CD4-positive, alpha-beta T cell (primary cell): ENCODE measurements around the gene NRG4. TPM values are rescaled to one million over a fixed set of nuclear protein-coding genes. Genes with fewer than 3 reads are reported as not detected.

ENCODE experiments used
- ATAC-seq: fragments of 200-7000 bp; cut with Tn5 transposase; one replicate; pipeline ENCODE4 v1.10.0; 2022; ENCODE audit warnings: mild to moderate bottlenecking; ENCODE audit not compliant: poor library complexity
- CTCF ChIA-PET: fragments of 350-600 bp; sonication (Branson Sonifier 250); formaldehyde crosslinking; loops from one replicate; lab custom pipeline; 2021; ENCODE audit warnings: antibody characterized with exemption, inconsistent platforms; lab: Charles Lee
- POLR2A ChIA-PET: fragments of 350-600 bp; sonication (Branson Sonifier 250); formaldehyde crosslinking; loops from one replicate; lab custom pipeline; 2021; ENCODE audit warnings: antibody characterized with exemption, inconsistent platforms; lab: Charles Lee
- DNase-seq, 14 experiments: peaks; one replicate each; pipeline ENCODE4 v3.0.0-alpha.2; 2013 to 2020; ENCODE audit warnings: mixed read lengths in 2 of 14
- H3K27ac ChIP-seq, 2 donors: one replicate each; pipeline versions ENCODE4 v1.5.1 to v1.7.0; 2013; ENCODE audit warnings: low read length in 2 of 2, low read depth in 1 of 2, mild to moderate bottlenecking in 1 of 2
- H3K27me3 ChIP-seq, 2 experiments: 1 replicate in 1 of 2; 2 replicates in 1 of 2; pipeline versions ENCODE4 v1.6.1 to v1.7.0; 2013; ENCODE audit warnings: low read length in 2 of 2, control low read depth in 1 of 2, mild to moderate bottlenecking in 1 of 2, moderate library complexity in 1 of 2; ENCODE audit not compliant: insufficient read depth in 2 of 2, control insufficient read depth in 1 of 2
- H3K36me3 ChIP-seq: one replicate; pipeline ENCODE4 v1.6.1; 2013; ENCODE audit warnings: low read length, control low read depth; ENCODE audit not compliant: insufficient read depth
- H3K4me1 ChIP-seq: one replicate; pipeline ENCODE4 v1.6.1; 2013; ENCODE audit warnings: low read length, control low read depth; ENCODE audit not compliant: insufficient read depth
- H3K4me3 ChIP-seq: one replicate; pipeline ENCODE4 v1.5.1; 2013; ENCODE audit warnings: mild to moderate bottlenecking, low read length, moderate library complexity
- H3K9me3 ChIP-seq, 2 experiments: 1 replicate in 1 of 2; 2 replicates in 1 of 2; pipeline versions ENCODE4 v1.6.1 to v1.7.0; 2013; ENCODE audit warnings: low read length in 2 of 2, mild to moderate bottlenecking in 2 of 2, control low read depth in 1 of 2, moderate library complexity in 1 of 2; ENCODE audit not compliant: control insufficient read depth in 1 of 2, insufficient read depth in 1 of 2
- H3K27ac Mint-ChIP-seq: one replicate; pipeline ENCODE4 v1.8.0; 2020; ENCODE audit warnings: mixed read lengths
- H3K27me3 Mint-ChIP-seq: one replicate; pipeline ENCODE4 v1.8.0; 2021; ENCODE audit warnings: mixed read lengths
- H3K36me3 Mint-ChIP-seq: one replicate; pipeline ENCODE4 v1.8.0; 2021; ENCODE audit warnings: low read depth, mixed read lengths
- H3K4me1 Mint-ChIP-seq: one replicate; pipeline ENCODE4 v1.8.0; 2021; ENCODE audit warnings: low read depth, mixed read lengths
- H3K4me3 Mint-ChIP-seq: one replicate; pipeline ENCODE4 v1.8.0; 2020; ENCODE audit warnings: mild to moderate bottlenecking, mixed read lengths
- H3K9me3 Mint-ChIP-seq: one replicate; pipeline ENCODE4 v1.8.0; 2020; ENCODE audit warnings: mixed read lengths
- CTCF ChIP-seq: fragments of 200-600 bp; IDR thresholded peaks from one replicate; pipeline ENCODE4 v1.8.0; 2022; ENCODE audit warnings: antibody characterized with exemption, mild to moderate bottlenecking
- intact Hi-C, 2 experiments: fragments of 100-400 bp; cut with DNase I in 1 of 2; cut with micrococcal nuclease in 1 of 2; formaldehyde crosslinking; loops; one replicate each; pipeline versions ENCODE4 v1.15.1 to v1.9.0; 2023 to 2025; cut with DNase I, micrococcal nuclease
- polyA plus RNA-seq, 2 donors: library from polyadenylated mRNA; unstranded; fragments of 120-200 nt; gene quantifications; one replicate each; pipeline ENCODE4 v1.2.1, GENCODE V29; 2013
- total RNA-seq, 174 experiments: library from RNA in 2 of 174; stranded (reverse) in 2 of 174; gene quantifications; one replicate each; pipeline ENCODE4 v1.2.3 and lab custom pipeline; 2021 to 2026

The NRG4 gene
- total RNA-seq (not detected), total RNA-seq (lab: John Stamatoyannopoulos, UW) (0 to 0.61 (median 0) reads per million in 172 experiments)
- 0.83 TPM for polyA plus RNA-seq (2013, experiment 1 of 2)
- polyA plus RNA-seq (2013, experiment 2 of 2): 0.45 TPM

GRCh38 chr15:76011627-76012551 is at the start of gene NRG4:
Gene NRG4 (minus strand): TSS chr15:76012424. CDS start chr15:76011230, 1,194 bp downstream.
- Histone ChIP-seq H3K36me3 (no peaks in the 10 kb centered on the region), H3K27ac (no peak within 1 kb of the TSS), H3K9me3 (no peaks in the 10 kb centered on the region), H3K4me1 (no peaks in the 10 kb centered on the region), H3K4me3 (no peak within 1 kb of the TSS), H3K27me3 (peaks cover 0 to 14% of the 10 kb centered on the region in 2 experiments)
- ATAC-seq (no peak), DNase-seq (no peak)
- H3K27ac Mint-ChIP-seq: no peak within 1 kb of the TSS
- CTCF ChIA-PET: no interaction called here
- H3K9me3 Mint-ChIP-seq: peaks cover 8% of the 10 kb centered on the region
- peaks cover 4% of the 10 kb centered on the region for H3K4me1 Mint-ChIP-seq
- intact Hi-C loops: no loop called here
- H3K4me3 Mint-ChIP-seq: no peak within 1 kb of the TSS
- no peak for TF ChIP-seq CTCF
- no peaks in the 10 kb centered on the region for H3K36me3 Mint-ChIP-seq
- POLR2A ChIA-PET: no interaction called here
- peaks cover 52% of the 10 kb centered on the region for H3K27me3 Mint-ChIP-seq

DNA sequence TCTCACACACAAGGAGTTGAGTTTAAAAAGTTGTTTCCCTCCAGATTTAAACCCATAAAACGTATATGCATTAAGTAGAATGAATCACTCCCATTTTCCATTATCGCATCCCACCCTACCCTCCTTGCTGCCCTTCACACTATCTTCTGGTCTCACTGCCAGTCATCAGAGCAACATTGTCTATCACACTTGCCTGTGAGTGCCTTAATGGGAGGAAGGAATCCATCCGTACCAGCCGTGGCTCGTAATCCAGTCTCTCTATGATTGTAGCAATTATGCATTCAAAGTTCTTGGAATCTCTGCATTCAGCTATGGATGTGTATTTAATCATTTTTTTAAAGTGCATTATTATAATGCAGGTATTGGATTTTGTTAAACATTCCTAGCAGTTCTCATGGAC is 49.5 kb upstream of the NRG4 start:
- DNase-seq (no peak), ATAC-seq (no peak)
- H3K4me3 Mint-ChIP-seq: peak overlapping the region; percentile 21
- POLR2A ChIA-PET: no interaction called here
- Histone ChIP-seq H3K4me3 (no peak overlapping the region), H3K27ac (no peak overlapping the region), H3K36me3 (no peaks in the 10 kb centered on the region), H3K9me3 (peaks cover 0 to 6% of the 10 kb centered on the region in 2 experiments), H3K4me1 (peaks cover 27% of the 10 kb centered on the region), H3K27me3 (peaks cover 33 to 56% of the 10 kb centered on the region in 2 experiments)
- H3K9me3 Mint-ChIP-seq: no peaks in the 10 kb centered on the region
- peaks cover 34% of the 10 kb centered on the region for H3K4me1 Mint-ChIP-seq
- intact Hi-C loops: no loop called here
- no peak for TF ChIP-seq CTCF
- no peak overlapping the region for H3K27ac Mint-ChIP-seq
- H3K27me3 Mint-ChIP-seq: peaks cover 78% of the 10 kb centered on the region
- no peaks in the 10 kb centered on the region for H3K36me3 Mint-ChIP-seq
- CTCF ChIA-PET: interaction anchor here (1.4 kb wide), 1 partner anchor 78 kb away, joined by 4 read pairs; no protein-coding TSS in a partner anchor

DNA sequence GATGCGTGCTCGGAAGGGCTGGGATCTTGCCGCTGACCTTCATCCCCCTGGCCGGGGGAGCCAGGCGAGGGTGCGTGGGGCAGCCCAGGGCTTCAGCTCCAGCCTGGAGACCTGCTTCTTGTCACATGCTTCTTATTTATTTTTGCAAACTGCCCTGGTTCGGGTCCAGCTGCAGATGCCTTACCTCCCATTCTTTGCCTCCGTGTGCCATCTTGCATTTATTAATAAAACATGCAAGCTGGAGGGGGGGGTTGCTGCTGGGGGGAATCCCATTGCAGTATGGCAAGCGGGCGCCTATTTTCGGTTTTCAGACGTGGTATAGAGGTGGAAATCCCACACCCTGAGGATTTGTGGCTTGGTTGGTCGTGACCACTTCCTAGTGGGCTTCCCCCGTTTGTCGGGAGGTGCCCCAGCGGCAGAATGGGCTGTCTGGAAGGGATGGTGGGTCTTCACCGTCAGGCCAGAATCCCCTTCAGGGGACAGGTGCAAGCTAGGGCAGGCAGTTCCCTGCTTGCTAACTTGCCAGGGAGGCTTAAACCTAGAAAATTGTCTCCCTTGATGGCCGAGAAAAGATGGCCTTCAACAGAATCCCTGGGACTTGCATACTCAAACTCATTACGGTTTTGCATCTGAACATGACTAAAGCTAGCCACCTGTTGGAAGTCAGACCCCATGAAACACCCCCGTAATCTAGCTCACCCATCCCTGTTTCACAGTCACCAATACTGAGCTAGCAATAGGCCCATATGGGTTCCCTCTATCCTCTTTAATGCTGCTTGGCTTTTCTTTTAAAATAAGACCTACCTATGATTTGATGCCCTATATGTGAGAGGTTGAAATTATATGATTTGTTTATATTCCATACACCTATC is 48.1 kb upstream of the NRG4 start:
- peak overlapping the region; percentile 41 for H3K4me3 ChIP-seq
- H3K27ac ChIP-seq: no peak overlapping the region
- Mint-ChIP-seq H3K27ac (no peak overlapping the region), H3K27me3 (peaks cover 78% of the 10 kb centered on the region), H3K9me3 (no peaks in the 10 kb centered on the region), H3K4me3 (peak overlapping the region; percentile 74), H3K4me1 (peaks cover 28% of the 10 kb centered on the region), H3K36me3 (no peaks in the 10 kb centered on the region)
- no peak for TF ChIP-seq CTCF
- H3K4me1 ChIP-seq: peaks cover 24% of the 10 kb centered on the region
- peaks cover 37 to 61% of the 10 kb centered on the region in 2 experiments for H3K27me3 ChIP-seq
- H3K36me3 ChIP-seq: no peaks in the 10 kb centered on the region
- ATAC-seq (no peak), DNase-seq (peak in 3 of 14 experiments; percentile 8 to 75 (median 64))
- ChIA-PET CTCF (interaction anchor here (0.6 kb wide), 1 partner anchor 468 kb away, joined by 4 read pairs; no protein-coding TSS in a partner anchor), POLR2A (no interaction called here)
- H3K9me3 ChIP-seq: peaks cover 0 to 6% of the 10 kb centered on the region in 2 experiments
- intact Hi-C loops: no loop called here
